GM18519 (cell line): ENCODE measurements around the gene SLC25A41.

Experiments
- ATAC-seq: cut with Tn5 transposase; IDR thresholded peaks from one replicate; pipeline ENCODE4 v1.9.1; 2021; ENCODE audit warnings: mild to moderate bottlenecking, moderate library complexity; ENCODE audit not compliant: unreplicated experiment, low FRiP score

Gene SLC25A41

GRCh38 chr19:6433663-6434062 is at the start of gene SLC25A41:
Gene SLC25A41, minus strand, starts transcription at chr19:6433763. Its CDS starts 70 bp downstream, at chr19:6433693.
- ATAC-seq, result no peak

- no peak for ATAC-seq
Measured at GRCh38 chr19:6483235-6483634, 49.7 kb upstream of the SLC25A41 start.

GRCh38 chr19:6482343-6482686 is 48.8 kb upstream of the SLC25A41 start:
- ATAC-seq, result no peak

GRCh38 chr19:6481541-6482342 is 48.2 kb upstream of the SLC25A41 start, which contains the start of gene DENND1C:
Gene DENND1C, minus strand, starts transcription at chr19:6481787. Its CDS starts 92 bp downstream, at chr19:6481695.
- no peak for ATAC-seq

- no peak for ATAC-seq
Measured at GRCh38 chr19:6480848-6481415, 47.4 kb upstream of the SLC25A41 start.

GRCh38 chr19:6479836-6480398 is 46.4 kb upstream of the SLC25A41 start:
- no peak for ATAC-seq

GRCh38 chr19:6478815-6479214 is 45.3 kb upstream of the SLC25A41 start:
- ATAC-seq, result no peak

- ATAC-seq, result no peak
Measured at GRCh38 chr19:6476896-6477431, 43.4 kb upstream of the SLC25A41 start.

- ATAC-seq, result no peak
Measured at GRCh38 chr19:6476155-6476895, 42.8 kb upstream of the SLC25A41 start.

GRCh38 chr19:6475321-6476108 is 42.0 kb upstream of the SLC25A41 start:
- ATAC-seq, result no peak

- ATAC-seq, result no peak
Measured at GRCh38 chr19:6473647-6474046, 40.1 kb upstream of the SLC25A41 start.

- ATAC-seq, result no peak
Measured at GRCh38 chr19:6472713-6473112, 39.1 kb upstream of the SLC25A41 start.

GRCh38 chr19:6471076-6471475 is 37.5 kb upstream of the SLC25A41 start:
- ATAC-seq, result no peak

GRCh38 chr19:6470173-6470572 is 36.6 kb upstream of the SLC25A41 start:
- no peak for ATAC-seq

- ATAC-seq, result no peak
Measured at GRCh38 chr19:6467384-6467783, 33.8 kb upstream of the SLC25A41 start.

GRCh38 chr19:6466526-6467248 is 33.1 kb upstream of the SLC25A41 start:
- ATAC-seq, result no peak

- no peak for ATAC-seq
Measured at GRCh38 chr19:6465663-6466062, 32.1 kb upstream of the SLC25A41 start.

GRCh38 chr19:6465006-6465405 is 31.4 kb upstream of the SLC25A41 start:
- ATAC-seq, result no peak

GRCh38 chr19:6464070-6464873 is 30.7 kb upstream of the SLC25A41 start, which contains the start of gene CRB3:
Gene CRB3, plus strand, starts transcription at chr19:6464271. Its CDS starts 431 bp downstream, at chr19:6464702.
- no peak for ATAC-seq
